PFSK-1 (cell line): ENCODE results near the gene IL1R1.

Experiments
- FOXP2 ChIP-seq: optimal IDR thresholded peaks from 2 replicates; pipeline ENCODE3; 2011; ENCODE audit warnings: borderline replicate concordance, control low read depth, inconsistent platforms; ENCODE audit not compliant: insufficient read depth; ENCODE audit errors: extremely low read length, extremely low read depth
- POLR2AphosphoS5 ChIP-seq: IDR thresholded peaks from 2 replicates; pipeline ENCODE4 v1.6.1; 2012; ENCODE audit warnings: low read depth, mild to moderate bottlenecking, control low read depth, low read length, moderate library complexity
- SIN3A ChIP-seq: IDR thresholded peaks from 2 replicates; pipeline ENCODE4 v1.6.1; 2012; ENCODE audit warnings: mild to moderate bottlenecking, low read length, moderate library complexity, borderline replicate concordance; ENCODE audit not compliant: insufficient read depth
- TAF1 ChIP-seq: IDR thresholded peaks from 2 replicates; pipeline ENCODE4 v1.6.1; 2012; ENCODE audit warnings: low read length, control low read depth, borderline replicate concordance; ENCODE audit not compliant: insufficient read depth
- TF ChIP-seq, protein P1 (sequence below), 2 experiments: IDR thresholded peaks; 2 replicates each; pipeline versions ENCODE4 v1.6.1 to v1.8.0; 2011 to 2012; ENCODE audit warnings: low read depth in 2 of 2, low read length in 2 of 2, control low read depth in 1 of 2, inconsistent platforms in 1 of 2, mild to moderate bottlenecking in 1 of 2, moderate library complexity in 1 of 2; ENCODE audit not compliant: insufficient read depth in 1 of 2

DNA sequence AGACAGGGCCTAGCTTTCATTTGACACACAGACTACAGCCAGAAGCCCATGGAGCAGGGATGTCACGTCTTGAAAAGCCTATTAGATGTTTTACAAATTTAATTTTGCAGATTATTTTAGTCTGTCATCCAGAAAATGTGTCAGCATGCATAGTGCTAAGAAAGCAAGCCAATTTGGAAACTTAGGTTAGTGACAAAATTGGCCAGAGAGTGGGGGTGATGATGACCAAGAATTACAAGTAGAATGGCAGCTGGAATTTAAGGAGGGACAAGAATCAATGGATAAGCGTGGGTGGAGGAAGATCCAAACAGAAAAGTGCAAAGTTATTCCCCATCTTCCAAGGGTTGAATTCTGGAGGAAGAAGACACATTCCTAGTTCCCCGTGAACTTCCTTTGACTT lies 36.5 kb downstream of the IL1R1 start:
- no peak for TF ChIP-seq TAF1
- TF ChIP-seq FOXP2, result no peak
- TF ChIP-seq POLR2AphosphoS5, result no peak
- TF ChIP-seq, protein P1, sequence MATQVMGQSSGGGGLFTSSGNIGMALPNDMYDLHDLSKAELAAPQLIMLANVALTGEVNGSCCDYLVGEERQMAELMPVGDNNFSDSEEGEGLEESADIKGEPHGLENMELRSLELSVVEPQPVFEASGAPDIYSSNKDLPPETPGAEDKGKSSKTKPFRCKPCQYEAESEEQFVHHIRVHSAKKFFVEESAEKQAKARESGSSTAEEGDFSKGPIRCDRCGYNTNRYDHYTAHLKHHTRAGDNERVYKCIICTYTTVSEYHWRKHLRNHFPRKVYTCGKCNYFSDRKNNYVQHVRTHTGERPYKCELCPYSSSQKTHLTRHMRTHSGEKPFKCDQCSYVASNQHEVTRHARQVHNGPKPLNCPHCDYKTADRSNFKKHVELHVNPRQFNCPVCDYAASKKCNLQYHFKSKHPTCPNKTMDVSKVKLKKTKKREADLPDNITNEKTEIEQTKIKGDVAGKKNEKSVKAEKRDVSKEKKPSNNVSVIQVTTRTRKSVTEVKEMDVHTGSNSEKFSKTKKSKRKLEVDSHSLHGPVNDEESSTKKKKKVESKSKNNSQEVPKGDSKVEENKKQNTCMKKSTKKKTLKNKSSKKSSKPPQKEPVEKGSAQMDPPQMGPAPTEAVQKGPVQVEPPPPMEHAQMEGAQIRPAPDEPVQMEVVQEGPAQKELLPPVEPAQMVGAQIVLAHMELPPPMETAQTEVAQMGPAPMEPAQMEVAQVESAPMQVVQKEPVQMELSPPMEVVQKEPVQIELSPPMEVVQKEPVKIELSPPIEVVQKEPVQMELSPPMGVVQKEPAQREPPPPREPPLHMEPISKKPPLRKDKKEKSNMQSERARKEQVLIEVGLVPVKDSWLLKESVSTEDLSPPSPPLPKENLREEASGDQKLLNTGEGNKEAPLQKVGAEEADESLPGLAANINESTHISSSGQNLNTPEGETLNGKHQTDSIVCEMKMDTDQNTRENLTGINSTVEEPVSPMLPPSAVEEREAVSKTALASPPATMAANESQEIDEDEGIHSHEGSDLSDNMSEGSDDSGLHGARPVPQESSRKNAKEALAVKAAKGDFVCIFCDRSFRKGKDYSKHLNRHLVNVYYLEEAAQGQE (IDR thresholded peaks at IDR 0.05; ENCODE audit: insufficient read depth in 1 of 2, low read depth in 2 of 2, low read length in 2 of 2), result no peak
- no peak for TF ChIP-seq SIN3A
